ENCODE measurements around the gene TIMM29.

Gene TIMM29

GRCh38 chr19:10919352-10920287, 9.0 kb upstream of the TIMM29 start:
- Histone ChIP-seq H3K4me3 (ENCODE audit: low read length) (no peak overlapping the region), H3K27me3 (ENCODE audit: insufficient read depth, low read length) (no peaks in the 10 kb centered on the region), H3K4me1 (ENCODE audit: insufficient read depth, low read length) (no peaks in the 10 kb centered on the region), H3K9me3 (ENCODE audit: low read length) (no peaks in the 10 kb centered on the region), H2AFZ (ENCODE audit: low read depth, low read length) (no peak overlapping the region), H3K36me3 (ENCODE audit: insufficient read depth, low read length) (peaks cover 48% of the 10 kb centered on the region)

GRCh38 chr19:10920288-10920655, 8.3 kb upstream of the TIMM29 start:
- no peaks in the 10 kb centered on the region for H3K9me3 ChIP-seq (ENCODE audit: low read length)
- no peaks in the 10 kb centered on the region for H3K4me1 ChIP-seq (ENCODE audit: insufficient read depth, low read length)
- H2AFZ ChIP-seq (ENCODE audit: low read depth, low read length): no peak overlapping the region
- no peaks in the 10 kb centered on the region for H3K27me3 ChIP-seq (ENCODE audit: insufficient read depth, low read length)
- H3K36me3 ChIP-seq (ENCODE audit: insufficient read depth, low read length): peaks cover 50% of the 10 kb centered on the region
- no peak overlapping the region for H3K4me3 ChIP-seq (ENCODE audit: low read length)

DNA sequence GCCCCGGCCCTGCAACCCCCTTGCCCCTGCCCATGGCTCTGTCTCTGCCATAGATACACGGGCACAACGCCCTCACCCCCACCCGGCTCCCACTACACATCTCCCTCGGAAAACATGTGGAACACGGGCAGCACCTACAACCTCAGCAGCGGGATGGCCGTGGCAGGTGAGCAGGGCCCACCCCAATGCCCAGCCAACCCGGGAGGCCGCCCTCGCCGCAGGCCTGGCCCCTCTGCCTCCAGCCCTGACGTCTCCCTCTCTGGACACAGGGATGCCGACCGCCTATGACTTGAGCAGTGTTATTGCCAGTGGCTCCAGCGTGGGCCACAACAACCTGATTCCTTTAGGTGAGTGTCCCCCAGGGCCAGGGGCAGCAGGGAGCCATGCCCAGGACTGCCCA, 7.8 kb upstream of the TIMM29 start:
- Histone ChIP-seq H3K4me1 (ENCODE audit: insufficient read depth, low read length) (no peaks in the 10 kb centered on the region), H3K4me3 (ENCODE audit: low read length) (no peak overlapping the region), H3K9me3 (ENCODE audit: low read length) (no peaks in the 10 kb centered on the region), H3K36me3 (ENCODE audit: insufficient read depth, low read length) (peaks cover 48% of the 10 kb centered on the region), H3K27me3 (ENCODE audit: insufficient read depth, low read length) (no peaks in the 10 kb centered on the region), H2AFZ (ENCODE audit: low read depth, low read length) (no peak overlapping the region)

DNA sequence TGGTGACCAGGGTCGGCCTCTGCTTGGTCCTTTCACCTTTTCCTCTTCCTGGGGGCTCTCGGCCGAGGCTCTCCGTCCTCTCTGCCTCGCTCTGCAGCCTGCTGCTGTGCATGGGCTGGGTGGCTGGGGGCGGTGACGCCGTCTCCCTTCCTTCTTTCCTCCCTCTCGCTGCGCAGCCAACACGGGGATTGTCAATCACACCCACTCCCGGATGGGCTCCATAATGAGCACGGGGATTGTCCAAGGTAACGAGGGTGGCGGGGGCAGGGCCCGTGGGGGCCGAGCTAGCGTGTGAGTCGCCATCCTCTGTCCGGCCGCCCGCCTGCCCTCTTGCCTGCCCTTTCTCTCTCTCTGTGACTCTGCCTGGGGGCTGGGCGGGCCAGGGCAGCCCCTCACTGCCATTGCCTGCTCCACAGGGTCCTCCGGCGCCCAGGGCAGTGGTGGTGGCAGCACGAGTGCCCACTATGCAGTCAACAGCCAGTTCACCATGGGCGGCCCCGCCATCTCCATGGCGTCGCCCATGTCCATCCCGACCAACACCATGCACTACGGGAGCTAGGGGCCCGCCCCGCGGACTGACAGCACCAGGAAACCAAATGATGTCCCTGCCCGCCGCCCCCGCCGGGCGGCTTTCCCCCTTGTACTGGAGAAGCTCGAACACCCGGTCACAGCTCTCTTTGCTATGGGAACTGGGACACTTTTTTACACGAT, 7.3 kb upstream of the TIMM29 start:
- Histone ChIP-seq H3K36me3 (ENCODE audit: insufficient read depth, low read length) (peaks cover 43% of the 10 kb centered on the region), H3K27me3 (ENCODE audit: insufficient read depth, low read length) (no peaks in the 10 kb centered on the region), H3K4me1 (ENCODE audit: insufficient read depth, low read length) (no peaks in the 10 kb centered on the region), H2AFZ (ENCODE audit: low read depth, low read length) (no peak overlapping the region), H3K4me3 (ENCODE audit: low read length) (no peak overlapping the region), H3K9me3 (ENCODE audit: low read length) (no peaks in the 10 kb centered on the region)

DNA sequence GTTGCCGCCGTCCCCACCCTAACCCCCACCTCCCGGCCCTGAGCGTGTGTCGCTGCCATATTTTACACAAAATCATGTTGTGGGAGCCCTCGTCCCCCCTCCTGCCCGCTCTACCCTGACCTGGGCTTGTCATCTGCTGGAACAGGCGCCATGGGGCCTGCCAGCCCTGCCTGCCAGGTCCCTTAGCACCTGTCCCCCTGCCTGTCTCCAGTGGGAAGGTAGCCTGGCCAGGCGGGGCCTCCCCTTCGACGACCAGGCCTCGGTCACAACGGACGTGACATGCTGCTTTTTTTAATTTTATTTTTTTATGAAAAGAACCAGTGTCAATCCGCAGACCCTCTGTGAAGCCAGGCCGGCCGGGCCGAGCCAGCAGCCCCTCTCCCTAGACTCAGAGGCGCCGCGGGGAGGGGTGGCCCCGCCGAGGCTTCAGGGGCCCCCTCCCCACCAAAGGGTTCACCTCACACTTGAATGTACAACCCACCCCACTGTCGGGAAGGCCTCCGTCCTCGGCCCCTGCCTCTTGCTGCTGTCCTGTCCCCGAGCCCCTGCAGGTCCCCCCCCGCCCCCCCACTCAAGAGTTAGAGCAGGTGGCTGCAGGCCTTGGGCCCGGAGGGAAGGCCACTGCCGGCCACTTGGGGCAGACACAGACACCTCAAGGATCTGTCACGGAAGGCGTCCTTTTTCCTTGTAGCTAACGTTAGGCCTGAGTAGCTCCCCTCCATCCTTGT, 6.5 kb upstream of the TIMM29 start:
- Histone ChIP-seq H3K4me1 (ENCODE audit: insufficient read depth, low read length) (no peaks in the 10 kb centered on the region), H3K27me3 (ENCODE audit: insufficient read depth, low read length) (no peaks in the 10 kb centered on the region), H3K36me3 (ENCODE audit: insufficient read depth, low read length) (peaks cover 40% of the 10 kb centered on the region), H2AFZ (ENCODE audit: low read depth, low read length) (no peak overlapping the region), H3K4me3 (ENCODE audit: low read length) (no peak overlapping the region), H3K9me3 (ENCODE audit: low read length) (no peaks in the 10 kb centered on the region)

DNA sequence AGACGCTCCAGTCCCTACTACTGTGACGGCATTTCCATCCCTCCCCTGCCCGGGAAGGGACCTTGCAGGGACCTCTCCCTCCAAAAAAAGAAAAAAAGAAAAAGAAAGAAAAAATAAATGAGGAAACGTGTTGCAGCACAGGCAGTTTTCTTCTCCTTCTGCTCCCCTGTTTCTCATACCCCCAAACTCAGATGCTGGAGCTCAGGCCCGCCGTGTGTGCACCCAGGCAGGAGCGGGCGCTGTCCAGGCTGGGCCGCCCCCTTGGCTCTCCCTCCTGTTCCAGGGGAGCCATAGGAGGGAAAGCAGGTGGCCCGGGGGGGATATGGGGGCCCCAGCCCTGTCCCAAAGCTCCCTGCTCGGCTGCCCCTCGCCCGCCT, 6.0 kb upstream of the TIMM29 start:
- peaks cover 3% of the 10 kb centered on the region for H3K4me1 ChIP-seq (ENCODE audit: insufficient read depth, low read length)
- no peaks in the 10 kb centered on the region for H3K27me3 ChIP-seq (ENCODE audit: insufficient read depth, low read length)
- no peak overlapping the region for H2AFZ ChIP-seq (ENCODE audit: low read depth, low read length)
- peaks cover 43% of the 10 kb centered on the region for H3K36me3 ChIP-seq (ENCODE audit: insufficient read depth, low read length)
- no peaks in the 10 kb centered on the region for H3K9me3 ChIP-seq (ENCODE audit: low read length)
- H3K4me3 ChIP-seq (ENCODE audit: low read length): no peak overlapping the region

- Histone ChIP-seq H3K4me3 (ENCODE audit: low read length) (no peak overlapping the region), H2AFZ (ENCODE audit: low read depth, low read length) (no peak overlapping the region), H3K4me1 (ENCODE audit: insufficient read depth, low read length) (peaks cover 7% of the 10 kb centered on the region), H3K9me3 (ENCODE audit: low read length) (no peaks in the 10 kb centered on the region), H3K36me3 (ENCODE audit: insufficient read depth, low read length) (peaks cover 43% of the 10 kb centered on the region), H3K27me3 (ENCODE audit: insufficient read depth, low read length) (no peaks in the 10 kb centered on the region)
Measured at GRCh38 chr19:10923260-10924112, 5.1 kb upstream of the TIMM29 start.

GRCh38 chr19:10924597-10924996, 4.0 kb upstream of the TIMM29 start:
- H3K36me3 ChIP-seq (ENCODE audit: insufficient read depth, low read length): peaks cover 37% of the 10 kb centered on the region
- no peaks in the 10 kb centered on the region for H3K27me3 ChIP-seq (ENCODE audit: insufficient read depth, low read length)
- no peaks in the 10 kb centered on the region for H3K9me3 ChIP-seq (ENCODE audit: low read length)
- peaks cover 11% of the 10 kb centered on the region for H3K4me1 ChIP-seq (ENCODE audit: insufficient read depth, low read length)
- H3K4me3 ChIP-seq (ENCODE audit: low read length): no peak overlapping the region
- no peak overlapping the region for H2AFZ ChIP-seq (ENCODE audit: low read depth, low read length)

DNA sequence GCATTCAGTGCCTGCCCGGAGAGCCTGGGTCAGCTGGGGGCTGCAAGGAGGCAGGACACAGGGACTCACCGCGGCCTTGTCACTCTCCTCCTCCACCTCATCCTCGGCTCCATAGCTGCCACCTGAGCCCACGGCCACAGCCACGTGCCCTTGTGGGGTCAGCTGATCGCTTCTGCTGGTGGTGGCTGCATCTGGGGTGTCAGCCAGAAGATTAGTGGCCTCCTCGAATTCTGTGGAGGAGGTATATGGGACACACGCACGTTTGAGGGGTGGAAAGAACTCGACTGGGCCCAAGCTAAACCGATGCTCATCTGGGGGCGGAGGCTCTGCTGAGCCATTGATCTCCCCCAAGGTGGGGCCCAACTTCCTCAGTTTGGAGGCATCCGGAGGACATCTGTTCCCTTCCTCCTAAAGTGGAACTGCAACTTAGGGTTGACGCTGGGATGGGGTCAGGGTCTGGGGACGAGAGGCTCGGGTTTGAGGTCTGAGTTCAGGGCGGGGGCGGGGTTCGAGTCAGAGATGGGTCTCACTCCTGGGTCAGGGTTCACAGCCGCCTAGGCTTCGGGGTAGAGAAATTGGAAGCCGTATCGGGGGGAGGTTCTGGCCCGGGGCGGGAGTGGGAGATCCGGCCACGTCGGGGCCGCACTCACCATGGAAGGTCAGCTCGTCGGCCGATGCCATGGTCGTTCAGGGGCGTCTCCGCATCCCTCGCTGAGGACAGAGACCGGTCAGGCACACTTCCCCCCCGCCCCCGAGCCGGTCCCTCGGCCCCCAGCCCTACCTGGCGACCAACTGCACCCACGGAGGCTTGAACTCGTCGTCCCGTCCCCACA, 665 bp upstream of the TIMM29 start:
- peaks cover 25% of the 10 kb centered on the region for H3K36me3 ChIP-seq (ENCODE audit: insufficient read depth, low read length)
- H2AFZ ChIP-seq (ENCODE audit: low read depth, low read length): peak overlapping the region; percentile 60
- H3K4me3 ChIP-seq (ENCODE audit: low read length): peak overlapping the region; percentile 68
- peaks cover 17% of the 10 kb centered on the region for H3K4me1 ChIP-seq (ENCODE audit: insufficient read depth, low read length)
- H3K9me3 ChIP-seq (ENCODE audit: low read length): no peaks in the 10 kb centered on the region
- H3K27me3 ChIP-seq (ENCODE audit: insufficient read depth, low read length): no peaks in the 10 kb centered on the region

DNA sequence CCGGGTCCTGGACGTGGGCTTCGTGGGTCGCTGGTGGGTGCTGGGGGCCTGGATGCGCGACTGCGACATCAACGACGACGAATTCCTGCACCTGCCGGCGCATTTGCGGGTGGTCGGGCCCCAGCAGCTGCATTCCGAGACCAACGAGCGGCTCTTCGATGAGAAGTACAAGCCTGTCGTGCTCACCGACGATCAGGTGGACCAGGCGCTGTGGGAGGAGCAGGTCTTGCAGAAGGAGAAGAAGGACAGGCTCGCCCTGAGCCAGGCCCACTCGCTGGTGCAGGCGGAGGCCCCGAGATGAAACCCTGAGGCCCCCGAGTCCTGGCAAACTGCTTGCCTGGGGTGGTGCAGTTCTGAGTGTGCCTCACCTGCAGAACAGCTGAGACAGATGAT, 787 bp downstream of the TIMM29 start:
- Histone ChIP-seq H2AFZ (ENCODE audit: low read depth, low read length) (no peak overlapping the region), H3K4me3 (ENCODE audit: low read length) (peak overlapping the region; percentile 68), H3K27me3 (ENCODE audit: insufficient read depth, low read length) (no peaks in the 10 kb centered on the region), H3K9me3 (ENCODE audit: low read length) (no peaks in the 10 kb centered on the region), H3K4me1 (ENCODE audit: insufficient read depth, low read length) (peaks cover 17% of the 10 kb centered on the region), H3K36me3 (ENCODE audit: insufficient read depth, low read length) (peaks cover 20% of the 10 kb centered on the region)

DNA sequence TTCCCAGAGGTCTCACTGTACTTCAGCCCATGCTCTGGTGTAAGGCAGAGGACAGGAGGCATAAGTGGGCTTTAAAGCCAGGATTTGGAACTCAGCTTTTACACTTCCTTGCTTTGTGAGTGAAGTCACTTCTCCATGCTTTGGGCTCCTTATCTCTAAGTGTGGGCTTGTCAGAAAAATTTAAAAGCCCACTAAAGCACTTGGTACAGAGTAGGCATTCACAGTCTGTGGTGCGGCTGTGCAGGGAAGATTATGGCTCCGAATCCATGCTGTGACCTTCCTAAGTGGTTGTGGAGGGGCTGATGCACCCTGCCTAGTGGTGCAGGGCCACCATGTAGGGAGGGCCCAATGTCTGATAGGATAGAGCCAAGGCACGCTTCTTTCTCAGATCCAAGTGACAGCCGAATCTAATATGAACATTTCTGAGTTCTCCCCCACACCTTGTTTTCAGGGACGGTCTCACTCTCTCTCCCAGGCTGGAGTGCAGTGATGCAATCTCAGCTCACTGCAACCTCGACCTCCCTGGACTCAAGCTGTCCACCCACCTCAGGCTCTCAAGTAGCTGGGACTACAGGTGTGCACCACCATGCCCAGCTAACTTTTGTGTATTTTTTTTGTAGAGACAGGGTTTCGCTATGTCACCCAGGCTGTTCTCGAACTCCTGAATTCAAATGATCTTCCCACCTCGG, 6.9 kb downstream of the TIMM29 start:
- no peak overlapping the region for H2AFZ ChIP-seq (ENCODE audit: low read depth, low read length)
- H3K4me3 ChIP-seq (ENCODE audit: low read length): no peak overlapping the region
- no peaks in the 10 kb centered on the region for H3K9me3 ChIP-seq (ENCODE audit: low read length)
- H3K4me1 ChIP-seq (ENCODE audit: insufficient read depth, low read length): peaks cover 4% of the 10 kb centered on the region
- peaks cover 13% of the 10 kb centered on the region for H3K36me3 ChIP-seq (ENCODE audit: insufficient read depth, low read length)
- no peaks in the 10 kb centered on the region for H3K27me3 ChIP-seq (ENCODE audit: insufficient read depth, low read length)

All from neuron (in vitro differentiated cells).